NCI-H146 treated with DMSO at 0.1 percent for 48 hours (cell line): Measurements from ENCODE around the gene HLF.
"Not testable (repeated sequence)": the region's sequence is repeated elsewhere in the genome, so short reads cannot be mapped to it uniquely, and the experiment has no call there.

Source experiments
- DNase-seq: peaks from one replicate; lab custom pipeline; 2025; ENCODE audit not compliant: unreplicated experiment; lab: John Stamatoyannopoulos, UW

The HLF gene

GRCh38 chr17:55326030-55326429 lies 61.3 kb downstream of the HLF start:
- DNase-seq = no peak

GRCh38 chr17:55327225-55328088 lies 62.7 kb downstream of the HLF start:
- no peak for DNase-seq

- DNase-seq = not testable (repeated sequence)
These were observed 63.8 kb downstream of the HLF start for GRCh38 chr17:55328514-55328913.

DNA sequence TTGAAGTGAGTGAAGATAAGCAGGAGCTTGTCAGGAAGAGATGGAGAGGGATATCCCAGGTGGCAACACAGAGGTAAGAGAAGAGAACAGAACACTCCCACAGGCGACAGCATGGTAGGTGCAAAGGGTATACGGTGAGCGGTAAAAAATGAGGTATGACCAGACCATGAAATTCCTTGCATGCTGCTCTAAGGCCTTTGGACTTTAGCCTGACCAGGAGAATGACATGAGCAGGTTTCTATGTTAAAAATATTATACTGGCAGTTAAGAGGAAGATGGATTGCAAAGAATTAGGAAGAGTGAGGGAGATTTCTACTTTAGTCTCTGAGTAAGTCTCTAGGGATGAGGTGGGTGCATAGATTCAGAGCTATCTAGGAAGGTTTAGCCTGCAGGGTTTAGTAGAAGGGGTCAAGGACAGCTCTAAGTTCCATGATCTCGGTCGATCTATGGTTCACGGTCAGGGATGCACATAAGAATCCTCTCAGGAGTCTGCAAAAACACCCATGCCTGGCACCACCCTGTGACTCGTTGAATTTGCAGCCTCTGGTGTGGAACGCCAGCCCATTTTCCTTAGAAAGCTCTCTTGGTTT lies 65.7 kb downstream of the HLF start:
- DNase-seq = no peak

DNA sequence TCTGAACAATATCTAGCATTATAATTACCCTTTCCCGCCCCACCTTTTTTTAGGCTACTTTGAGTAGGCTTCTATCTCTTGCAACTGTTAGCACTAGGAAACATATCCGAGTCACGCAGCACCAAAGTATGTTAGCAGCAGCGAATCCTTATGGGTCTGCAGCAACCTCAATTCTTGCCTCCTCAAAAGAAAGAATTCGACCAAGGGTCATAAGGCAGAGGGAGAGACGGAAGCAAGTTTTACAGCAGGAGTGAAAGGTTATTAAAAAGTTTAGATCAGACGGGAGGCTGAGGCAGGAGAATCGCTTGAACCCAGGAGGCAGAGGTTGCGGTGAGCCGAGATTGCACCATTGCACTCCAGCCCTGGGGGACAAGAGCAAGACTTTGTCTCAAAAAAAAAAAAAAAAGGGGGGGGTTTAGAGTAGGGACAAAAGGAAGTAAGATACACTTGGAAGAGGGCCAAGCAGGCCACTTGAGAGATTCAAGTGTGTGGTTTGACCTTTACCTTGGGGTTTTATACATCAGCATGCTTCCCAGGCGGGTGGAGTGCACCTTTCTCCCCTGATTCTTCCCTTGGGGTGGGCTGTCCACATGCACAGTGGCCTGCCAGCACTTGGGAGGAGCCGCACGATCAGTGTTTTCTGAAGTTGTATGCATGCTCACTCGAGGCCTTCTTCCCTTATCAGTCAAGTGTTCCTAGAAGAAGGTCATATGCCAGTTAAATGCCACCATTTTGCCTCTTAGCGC lies 67.7 kb downstream of the HLF start:
- no peak for DNase-seq

- DNase-seq = no peak
These were observed 69.5 kb downstream of the HLF start for GRCh38 chr17:55334285-55334684.

DNA sequence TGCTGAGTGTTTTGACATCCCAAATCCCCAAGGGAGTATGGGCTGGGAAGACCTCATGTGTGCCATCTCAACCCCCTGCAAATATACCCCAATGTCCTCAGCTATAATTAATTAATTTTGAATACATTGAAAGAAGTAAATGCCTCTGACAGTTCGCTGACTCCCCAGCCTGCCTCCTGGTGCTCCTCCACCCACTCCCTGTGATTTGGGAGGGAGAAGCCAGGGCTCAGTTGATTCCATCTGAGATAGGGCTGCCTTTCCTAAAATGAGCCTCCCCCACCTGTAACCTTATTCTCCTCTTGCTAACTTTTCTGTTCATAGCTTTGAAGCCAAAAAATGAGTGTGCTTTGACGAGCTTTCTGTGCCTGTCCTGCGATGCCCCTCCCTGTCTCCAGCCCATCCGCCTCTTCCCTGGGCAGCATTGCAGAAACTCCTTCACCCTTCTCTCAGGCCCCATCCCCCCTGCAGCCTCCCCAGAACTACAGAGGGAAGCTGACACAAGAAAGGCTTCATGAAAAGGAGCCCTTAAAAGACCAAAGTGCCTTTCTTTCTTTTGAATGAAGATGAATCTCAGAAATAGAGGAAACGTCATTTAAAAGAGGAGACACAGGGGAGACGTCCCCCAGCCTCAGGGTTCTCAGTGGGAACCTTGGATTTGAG lies 70.3 kb downstream of the HLF start:
- DNase-seq = no peak

DNA sequence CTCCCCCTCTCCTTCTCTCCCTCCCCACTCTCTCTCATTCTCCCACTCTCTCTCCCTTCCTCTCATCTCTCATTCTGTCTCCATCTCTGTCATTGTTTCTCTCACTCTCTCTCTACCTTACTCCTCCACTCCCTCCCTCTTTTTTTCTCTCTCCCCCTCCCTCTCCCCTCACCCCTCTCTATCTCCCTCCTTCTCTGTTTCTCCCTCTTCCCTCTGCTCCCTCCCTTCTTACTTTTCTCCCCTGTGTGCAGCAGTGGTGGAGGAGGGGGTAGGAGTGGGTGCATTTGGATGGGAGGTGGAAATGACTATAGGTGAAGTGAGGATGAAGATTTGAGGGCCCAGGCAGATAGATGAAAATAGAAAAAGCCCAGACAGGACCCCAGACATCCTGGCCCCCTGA lies 70.9 kb downstream of the HLF start:
- DNase-seq = no peak

- DNase-seq = no peak
These were observed 71.7 kb downstream of the HLF start for GRCh38 chr17:55336426-55336825.

- no peak for DNase-seq
These were observed 75.4 kb downstream of the HLF start for GRCh38 chr17:55340176-55340575.

DNA sequence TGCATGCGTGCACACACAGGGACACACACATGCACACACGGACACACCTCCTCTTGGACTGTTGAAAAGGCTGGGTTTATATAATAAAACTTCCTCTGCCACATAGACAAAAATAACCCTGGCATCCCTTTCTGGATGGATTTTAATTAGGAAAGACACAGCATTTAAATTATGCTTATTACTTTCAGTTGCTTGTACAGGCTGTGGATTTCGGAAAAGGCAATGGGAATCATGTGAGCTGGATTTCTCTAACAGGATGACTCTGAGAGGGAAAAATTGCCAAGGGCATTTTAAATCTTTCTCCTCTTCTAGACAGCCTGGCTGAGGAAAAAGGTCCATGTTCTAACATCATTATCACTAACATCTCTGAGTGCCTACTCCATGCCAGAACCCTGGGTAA lies 75.9 kb downstream of the HLF start:
- no peak for DNase-seq

DNA sequence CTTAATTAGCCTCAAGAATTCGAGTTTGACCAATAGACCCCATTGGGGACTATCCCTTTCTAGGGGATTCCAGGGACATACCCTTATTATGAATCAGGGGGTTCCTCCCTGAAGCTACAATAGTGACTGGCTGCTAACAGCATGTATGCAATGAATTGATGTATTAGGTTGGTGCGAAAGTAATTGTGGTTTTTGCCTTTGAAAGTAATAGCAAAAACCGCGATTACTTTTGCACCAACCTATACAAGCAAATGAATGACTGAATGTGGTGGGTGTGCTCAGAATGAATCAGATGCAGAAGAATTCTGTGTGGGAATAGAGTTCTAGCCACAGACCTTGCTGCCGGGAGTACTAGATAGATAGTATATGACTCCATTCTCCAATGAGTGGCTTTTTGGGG lies 76.7 kb downstream of the HLF start:
- no peak for DNase-seq

- DNase-seq = no peak
These were observed 78.2 kb downstream of the HLF start for GRCh38 chr17:55342800-55343585.

GRCh38 chr17:55343900-55344513 lies 79.2 kb downstream of the HLF start:
- no peak for DNase-seq

- no peak for DNase-seq
These were observed 79.8 kb downstream of the HLF start for GRCh38 chr17:55344514-55344997.

GRCh38 chr17:55345132-55345531 lies 80.4 kb downstream of the HLF start:
- DNase-seq = no peak

DNA sequence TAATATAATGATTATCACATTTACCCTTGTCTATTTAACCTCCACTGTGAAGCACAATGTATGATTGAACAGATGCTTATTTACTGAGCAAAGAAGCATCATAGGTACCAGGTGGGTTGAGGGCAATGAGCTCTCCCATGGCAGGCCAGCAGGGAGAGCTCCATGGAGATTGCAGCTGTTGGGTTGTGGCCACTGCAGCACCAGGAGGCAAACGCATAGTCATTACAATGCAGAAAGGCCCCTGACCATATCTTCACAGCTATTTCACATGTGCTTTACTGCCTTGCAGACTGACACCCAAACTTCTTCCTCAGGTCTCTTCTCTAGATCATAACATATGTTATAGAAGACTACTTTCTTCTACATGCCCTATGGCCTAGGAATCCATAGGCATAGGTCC lies 81.9 kb downstream of the HLF start:
- no peak for DNase-seq

GRCh38 chr17:55347341-55347740 lies 82.6 kb downstream of the HLF start:
- no peak for DNase-seq

DNA sequence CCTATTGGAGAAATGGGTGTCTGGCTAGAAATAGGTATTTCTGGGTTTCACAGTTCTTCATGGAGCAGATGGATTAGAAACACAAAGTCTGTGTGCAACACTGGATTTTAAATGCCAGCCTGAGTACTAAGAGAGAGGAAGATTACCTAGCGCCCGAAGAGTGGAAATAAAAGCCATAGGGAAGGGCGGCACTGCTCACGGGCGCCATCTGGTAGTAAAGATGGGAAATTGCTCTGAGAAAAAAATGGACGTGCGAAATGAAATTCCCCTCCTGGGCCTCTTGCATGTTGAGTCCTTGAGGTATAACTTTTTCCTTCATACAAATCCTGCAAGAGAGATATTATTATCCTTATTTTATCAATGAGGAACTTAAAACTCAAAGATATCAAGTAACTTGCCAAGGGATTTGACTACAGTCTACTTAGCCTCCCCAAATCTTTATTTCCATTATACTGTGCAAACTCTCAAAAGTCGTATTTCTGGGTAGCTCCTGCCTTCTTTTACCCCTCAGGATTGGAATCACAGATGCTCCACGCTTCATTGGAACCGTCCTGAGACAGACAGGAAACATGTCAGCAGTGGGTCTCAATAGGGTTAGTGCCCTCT lies 84.1 kb downstream of the HLF start:
- peak; percentile 2 for DNase-seq

DNA sequence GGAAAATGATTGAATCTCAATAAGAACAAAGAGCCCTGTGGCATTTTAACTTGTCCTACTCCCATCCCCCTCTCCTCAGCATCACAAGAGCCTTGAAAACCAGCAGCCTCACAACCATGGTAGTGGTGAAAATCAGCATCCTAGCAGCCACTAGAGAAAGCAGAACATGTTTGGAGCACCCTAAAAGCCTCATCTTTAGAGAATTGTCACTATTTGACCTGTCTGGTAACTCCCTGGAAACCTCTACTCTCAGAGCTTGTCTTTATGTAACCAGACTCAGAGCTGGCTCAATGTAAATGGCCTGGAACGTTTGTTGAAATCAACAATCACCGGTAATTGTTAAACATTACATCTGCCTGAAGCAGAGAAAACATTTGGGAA lies 86.1 kb downstream of the HLF start:
- no peak for DNase-seq
